Peyer's patch (tissue), 4 donors: ENCODE data around the gene BMPR1B. TPM values are rescaled to one million over a fixed set of nuclear protein-coding genes. Genes with fewer than 3 reads are reported as not detected.
A peak's percentile ranks its signal among the peaks of the same experiment; 100 is the strongest.

Experiments used
- DNase-seq, 3 donors: peaks; one replicate each; pipeline ENCODE4 v3.0.0-alpha.2; 2017 to 2019
- H3K27ac ChIP-seq, 4 donors: fragments of 200-600 bp; sonication (generic); one replicate each; pipeline ENCODE4 v1.5.1; 2016 to 2019
- H3K27me3 ChIP-seq, 2 donors: fragments of 200-600 bp; sonication (generic); one replicate each; pipeline ENCODE4 v1.5.1; 2019
- H3K36me3 ChIP-seq, 3 donors: fragments of 200-600 bp; sonication (generic); one replicate each; pipeline ENCODE4 v1.5.1; 2016 to 2019
- H3K4me1 ChIP-seq, 4 donors: fragments of 200-600 bp; sonication (generic); one replicate each; pipeline ENCODE4 v1.5.1; 2016 to 2019
- H3K4me3 ChIP-seq, 4 donors: fragments of 200-600 bp; sonication (generic); 1 replicate in 3 of 4; 2 replicates in 1 of 4; pipeline ENCODE4 v1.5.1; 2016 to 2019; ENCODE audit warnings: mild to moderate bottlenecking in 1 of 4
- H3K9me3 ChIP-seq, 4 donors: fragments of 200-600 bp; sonication (generic); one replicate each; pipeline ENCODE4 v1.5.1; 2016 to 2019; ENCODE audit warnings: mild to moderate bottlenecking in 1 of 4
- CTCF ChIP-seq, 6 experiments: fragments of 450-650 bp in 4 of 6; fragments of 200-600 bp in 2 of 6; sonication (generic) in 1 of 6; IDR thresholded peaks; one replicate each; pipeline ENCODE4 v1.5.1; 2017 to 2019; ENCODE audit warnings: antibody characterized with exemption in 6 of 6, mild to moderate bottlenecking in 3 of 6, moderate library complexity in 1 of 6
- POLR2A ChIP-seq, 2 donors: fragments of 450-650 bp; IDR thresholded peaks; one replicate each; pipeline ENCODE4 v1.5.1; 2017; ENCODE audit warnings: antibody characterized with exemption in 2 of 2, mild to moderate bottlenecking in 2 of 2, moderate library complexity in 2 of 2
- total RNA-seq, 4 donors: library from RNA; depleted of rRNA; stranded (reverse); fragments of >200 nt; gene quantifications; one replicate each; pipeline ENCODE4 v1.1.0, GENCODE V29; 2016

The BMPR1B gene
- total RNA-seq, 4 donors from 2014 or later: not detected

DNA sequence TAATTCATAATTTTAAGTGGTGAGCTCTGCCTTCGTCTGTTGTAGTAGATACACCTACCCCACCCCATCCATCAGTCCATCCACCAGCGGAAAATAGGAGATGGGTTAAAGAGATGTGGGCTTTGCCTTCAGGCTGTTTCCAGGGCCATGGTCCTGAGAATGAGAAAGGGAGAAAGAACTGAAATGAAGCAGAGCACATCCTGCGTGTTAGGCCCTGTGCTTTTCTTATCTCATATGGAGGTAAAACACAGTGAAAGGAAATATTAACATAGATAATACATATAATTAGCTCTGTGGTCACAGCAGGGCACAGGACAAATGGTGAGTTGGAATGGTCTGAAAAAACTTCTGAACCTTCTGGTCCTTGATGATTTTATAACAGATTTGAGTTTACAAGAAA, 393.5 kb downstream of the BMPR1B start:
- Histone ChIP-seq H3K27me3 (no peaks in the 10 kb centered on the region), H3K9me3 (no peaks in the 10 kb centered on the region), H3K36me3 (no peaks in the 10 kb centered on the region), H3K4me3 (no peak overlapping the region), H3K4me1 (no peaks in the 10 kb centered on the region), H3K27ac (no peak overlapping the region)
- no peak for TF ChIP-seq POLR2A (IDR thresholded peaks at IDR 0.05)
- no peak for TF ChIP-seq CTCF (IDR thresholded peaks at IDR 0.05)
- no peak for DNase-seq

- DNase-seq: no peak
- no peak for TF ChIP-seq POLR2A (IDR thresholded peaks at IDR 0.05)
- no peak for TF ChIP-seq CTCF (IDR thresholded peaks at IDR 0.05)
These were observed 395.4 kb downstream of the BMPR1B start for GRCh38 chr4:95153182-95153581.

DNA sequence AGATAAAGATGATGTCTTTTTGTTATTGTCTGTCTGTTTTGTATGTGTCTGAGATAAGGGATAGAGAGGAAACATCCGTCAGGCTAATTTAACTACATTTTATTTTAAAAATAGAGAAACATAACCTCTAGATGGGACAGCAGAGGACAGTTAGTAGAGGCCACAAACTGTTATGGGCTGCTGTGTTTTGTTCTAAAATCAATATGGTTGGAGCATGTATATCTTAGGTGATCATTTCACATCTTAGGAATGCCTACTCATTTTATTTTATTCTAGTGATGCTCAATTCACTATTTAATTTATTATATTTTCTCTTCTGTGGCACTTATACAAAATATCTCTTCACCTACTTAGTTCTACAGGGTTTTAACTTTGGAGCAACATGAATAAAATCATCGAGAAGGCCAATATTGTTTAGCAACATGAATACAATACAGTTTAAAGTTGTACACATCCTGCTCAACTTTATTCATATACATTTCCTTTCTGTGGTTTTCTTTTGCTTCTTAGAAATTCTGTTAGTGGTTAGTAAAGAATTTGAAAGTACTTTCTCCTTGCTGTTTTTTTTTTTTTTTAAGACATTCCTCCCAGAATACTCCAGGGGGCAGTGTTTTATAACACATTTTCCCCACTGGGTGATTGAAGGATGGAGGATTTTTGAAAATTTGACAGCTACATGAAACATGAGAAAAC, 398.1 kb downstream of the BMPR1B start:
- no peaks in the 10 kb centered on the region for H3K4me1 ChIP-seq
- no peaks in the 10 kb centered on the region for H3K36me3 ChIP-seq
- no peaks in the 10 kb centered on the region for H3K27me3 ChIP-seq
- H3K9me3 ChIP-seq: no peaks in the 10 kb centered on the region
- DNase-seq: no peak
- TF ChIP-seq CTCF (IDR thresholded peaks at IDR 0.05) (peak in 5 of 6 experiments; percentile 31 to 45 (median 39)), POLR2A (IDR thresholded peaks at IDR 0.05) (no peak)
- H3K4me3 ChIP-seq: no peak overlapping the region
- no peak overlapping the region for H3K27ac ChIP-seq

More at GRCh38 chr4:95153182-95153581, 395.4 kb downstream of the BMPR1B start:
- no peaks in the 10 kb centered on the region for H3K36me3 ChIP-seq
- no peak overlapping the region for H3K4me3 ChIP-seq
- no peaks in the 10 kb centered on the region for H3K27me3 ChIP-seq
- H3K9me3 ChIP-seq: no peaks in the 10 kb centered on the region
- no peak overlapping the region for H3K27ac ChIP-seq
- H3K4me1 ChIP-seq: no peaks in the 10 kb centered on the region

DNA sequence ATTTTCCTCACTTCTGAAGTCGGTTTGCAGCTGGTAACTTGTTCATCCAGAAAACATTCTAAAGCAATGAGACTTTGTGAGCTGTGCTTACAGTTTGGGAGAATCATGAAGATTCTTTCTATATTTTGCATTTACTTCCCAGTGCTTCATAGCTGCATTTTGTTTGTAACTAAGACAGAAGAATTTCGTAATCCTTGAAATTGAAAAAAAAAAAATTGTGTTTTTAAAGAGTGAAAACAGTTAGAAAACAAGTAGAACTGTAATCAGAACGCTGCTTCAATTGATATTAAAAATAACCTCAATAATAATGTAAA, 398.7 kb downstream of the BMPR1B start:
- H3K27ac ChIP-seq: no peak overlapping the region
- no peak for DNase-seq
- H3K27me3 ChIP-seq: no peaks in the 10 kb centered on the region
- no peaks in the 10 kb centered on the region for H3K36me3 ChIP-seq
- H3K4me1 ChIP-seq: no peaks in the 10 kb centered on the region
- H3K4me3 ChIP-seq: no peak overlapping the region
- TF ChIP-seq POLR2A (IDR thresholded peaks at IDR 0.05) (no peak), CTCF (IDR thresholded peaks at IDR 0.05) (no peak)
- H3K9me3 ChIP-seq: no peaks in the 10 kb centered on the region

DNA sequence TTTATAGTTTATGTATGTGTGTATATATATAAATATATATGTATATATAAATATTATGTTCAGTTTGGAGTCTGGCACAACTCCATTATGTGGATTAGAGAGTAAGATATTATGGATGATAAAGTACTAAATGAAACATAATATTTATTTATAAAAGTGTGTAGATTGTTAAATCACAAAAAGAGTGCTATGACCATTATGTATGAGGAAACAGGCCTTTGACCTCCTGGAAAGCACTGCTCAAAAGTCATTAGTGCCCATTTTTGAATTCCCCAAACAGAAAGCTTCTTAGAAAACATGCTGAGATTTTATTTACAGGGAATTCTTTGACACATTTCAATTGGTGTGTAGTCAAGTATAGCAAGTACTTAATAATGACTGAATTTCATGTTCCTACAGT, 399.8 kb downstream of the BMPR1B start:
- DNase-seq: no peak
- TF ChIP-seq POLR2A (IDR thresholded peaks at IDR 0.05) (no peak), CTCF (IDR thresholded peaks at IDR 0.05) (no peak)
- Histone ChIP-seq H3K4me1 (no peaks in the 10 kb centered on the region), H3K4me3 (no peak overlapping the region), H3K36me3 (no peaks in the 10 kb centered on the region), H3K27ac (no peak overlapping the region), H3K27me3 (no peaks in the 10 kb centered on the region), H3K9me3 (no peaks in the 10 kb centered on the region)

- no peak for DNase-seq
- TF ChIP-seq POLR2A (IDR thresholded peaks at IDR 0.05): no peak
- TF ChIP-seq CTCF (IDR thresholded peaks at IDR 0.05): no peak
These were observed 400.3 kb downstream of the BMPR1B start for GRCh38 chr4:95158045-95158444.

More at GRCh38 chr4:95158045-95158444, 400.3 kb downstream of the BMPR1B start:
- no peak overlapping the region for H3K27ac ChIP-seq
- H3K4me3 ChIP-seq: no peak overlapping the region
- H3K4me1 ChIP-seq: no peaks in the 10 kb centered on the region
- no peaks in the 10 kb centered on the region for H3K27me3 ChIP-seq
- H3K36me3 ChIP-seq: no peaks in the 10 kb centered on the region
- no peaks in the 10 kb centered on the region for H3K9me3 ChIP-seq
